ENCODE data around the gene HLA-DRB1.
"Not testable (repeated sequence)": the region's sequence is repeated elsewhere in the genome, so short reads cannot be mapped to it uniquely, and the experiment has no call there.

The HLA-DRB1 gene

GRCh38 chr6:32554116-32554965 is 35.3 kb downstream of the HLA-DRB1 start:
- no peak for DNase-seq

GRCh38 chr6:32553037-32553742 is 36.5 kb downstream of the HLA-DRB1 start:
- no peak for DNase-seq

- no peak for DNase-seq
Measured at GRCh38 chr6:32551410-32551809, 38.2 kb downstream of the HLA-DRB1 start.

GRCh38 chr6:32539839-32540238 is 49.8 kb downstream of the HLA-DRB1 start:
- DNase-seq: no peak

- not testable (repeated sequence) for DNase-seq
Measured at GRCh38 chr6:32530431-32530793, 59.2 kb downstream of the HLA-DRB1 start.

GRCh38 chr6:32529697-32530430 is 59.8 kb downstream of the HLA-DRB1 start, which contains the start of gene HLA-DRB5:
HLA-DRB5 (minus strand) TSS chr6:32530287; CDS start chr6:32530224, 63 bp downstream.
- DNase-seq: no peak
